HG03565 (cell line): ENCODE measurements around the gene HPN.
"Not testable (repeated sequence)": the region's sequence is repeated elsewhere in the genome, so short reads cannot be mapped to it uniquely, and the experiment has no call there.

ENCODE experiments used
- ATAC-seq: cut with Tn5 transposase; IDR thresholded peaks from one replicate; pipeline ENCODE4 v1.9.1; 2021; ENCODE audit warnings: mild to moderate bottlenecking, moderate library complexity; ENCODE audit not compliant: unreplicated experiment

The HPN gene

GRCh38 chr19:35041548-35042055 is at the start of gene HPN:
HPN (plus strand) TSS chr19:35041721; CDS start chr19:35042507, 786 bp downstream.
- ATAC-seq, result no peak

- not testable (repeated sequence) for ATAC-seq
These were observed 48.9 kb upstream of the HPN start for GRCh38 chr19:34992582-34992981.

GRCh38 chr19:34994286-34994642 is 47.3 kb upstream of the HPN start:
- no peak for ATAC-seq

GRCh38 chr19:34994643-34995541 is 46.6 kb upstream of the HPN start:
- ATAC-seq, result no peak

GRCh38 chr19:34995551-34995950 is 46.0 kb upstream of the HPN start:
- ATAC-seq, result no peak

GRCh38 chr19:34997071-34997617 is 44.4 kb upstream of the HPN start:
- ATAC-seq, result no peak

GRCh38 chr19:34998224-34998623 is 43.3 kb upstream of the HPN start:
- ATAC-seq, result not testable (repeated sequence)

GRCh38 chr19:34998777-34999497 is 42.6 kb upstream of the HPN start:
- ATAC-seq, result no peak

GRCh38 chr19:34999498-35000337 is 41.8 kb upstream of the HPN start, which contains the start of gene GRAMD1A:
GRAMD1A (plus strand) TSS chr19:35000323; CDS start chr19:35000479, 156 bp downstream.
- no peak for ATAC-seq

- no peak for ATAC-seq
These were observed 41.2 kb upstream of the HPN start for GRCh38 chr19:35000338-35000646.

GRCh38 chr19:35000647-35001501 is 40.6 kb upstream of the HPN start:
- ATAC-seq, result no peak

- ATAC-seq, result no peak
These were observed 39.4 kb upstream of the HPN start for GRCh38 chr19:35002037-35002535.

GRCh38 chr19:35004517-35005255 is 36.8 kb upstream of the HPN start:
- no peak for ATAC-seq

- ATAC-seq, result no peak
These were observed 36.1 kb upstream of the HPN start for GRCh38 chr19:35005256-35005977.

GRCh38 chr19:35006007-35006341 is 35.5 kb upstream of the HPN start:
- ATAC-seq, result not testable (repeated sequence)

- ATAC-seq, result no peak
These were observed 35.1 kb upstream of the HPN start for GRCh38 chr19:35006342-35006998.

- ATAC-seq, result no peak
These were observed 34.5 kb upstream of the HPN start for GRCh38 chr19:35006999-35007365.

- ATAC-seq, result not testable (repeated sequence)
These were observed 34.1 kb upstream of the HPN start for GRCh38 chr19:35007427-35007826.
